ENCODE measurements around the gene ABHD17C.

DNA sequence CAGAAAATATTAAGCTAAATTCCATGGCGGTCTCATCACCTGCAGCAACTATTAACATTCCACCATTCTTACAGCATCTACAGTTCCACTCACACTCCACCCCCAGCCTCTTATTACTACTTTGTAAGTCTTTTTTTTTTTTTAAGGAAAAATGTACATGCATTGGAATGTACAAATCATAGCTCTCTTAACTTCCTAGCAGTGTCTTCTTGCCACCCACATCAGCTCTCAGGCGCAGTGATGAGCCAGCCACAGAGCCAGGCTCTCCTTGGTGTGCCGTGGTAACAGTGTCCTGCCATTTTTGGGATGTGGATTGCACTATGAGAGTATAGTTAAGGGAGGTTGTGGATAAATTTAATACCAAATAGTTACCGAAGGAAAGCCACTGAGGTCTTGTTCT is 17.8 kb downstream of the ABHD17C start:
- TF ChIP-seq, protein P1, sequence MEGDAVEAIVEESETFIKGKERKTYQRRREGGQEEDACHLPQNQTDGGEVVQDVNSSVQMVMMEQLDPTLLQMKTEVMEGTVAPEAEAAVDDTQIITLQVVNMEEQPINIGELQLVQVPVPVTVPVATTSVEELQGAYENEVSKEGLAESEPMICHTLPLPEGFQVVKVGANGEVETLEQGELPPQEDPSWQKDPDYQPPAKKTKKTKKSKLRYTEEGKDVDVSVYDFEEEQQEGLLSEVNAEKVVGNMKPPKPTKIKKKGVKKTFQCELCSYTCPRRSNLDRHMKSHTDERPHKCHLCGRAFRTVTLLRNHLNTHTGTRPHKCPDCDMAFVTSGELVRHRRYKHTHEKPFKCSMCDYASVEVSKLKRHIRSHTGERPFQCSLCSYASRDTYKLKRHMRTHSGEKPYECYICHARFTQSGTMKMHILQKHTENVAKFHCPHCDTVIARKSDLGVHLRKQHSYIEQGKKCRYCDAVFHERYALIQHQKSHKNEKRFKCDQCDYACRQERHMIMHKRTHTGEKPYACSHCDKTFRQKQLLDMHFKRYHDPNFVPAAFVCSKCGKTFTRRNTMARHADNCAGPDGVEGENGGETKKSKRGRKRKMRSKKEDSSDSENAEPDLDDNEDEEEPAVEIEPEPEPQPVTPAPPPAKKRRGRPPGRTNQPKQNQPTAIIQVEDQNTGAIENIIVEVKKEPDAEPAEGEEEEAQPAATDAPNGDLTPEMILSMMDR (IDR thresholded peaks at IDR 0.05), result no peak
- no peak for TF ChIP-seq POLR2A (IDR thresholded peaks at IDR 0.05)
